ENCODE results near the gene RNF111. TPM values are rescaled to one million over a fixed set of nuclear protein-coding genes. Genes with fewer than 3 reads are reported as not detected.

The RNF111 gene
- total and polyA plus RNA-seq, 9 of the 15 experiments (the other 6 are each of a cell fraction or from before 2014, with no cell fraction given), result 7.9 to 26.0 (median 14.4) TPM

GRCh38 chr15:59104912-59105732 lies 117.7 kb downstream of the RNF111 start, which contains the start of gene CCNB2 (continued):
- TF ChIP-seq SIN3A (IDR thresholded peaks at IDR 0.05; ENCODE audit: borderline replicate concordance in 2 of 2, control insufficient read depth in 1 of 2, low read depth in 2 of 2, low read length in 2 of 2) (peak; percentile 73 to 88; a peak in 3 of 4 replicates), SUPT5H (IDR thresholded peaks at IDR 0.05) (peak; percentile 96), KHSRP (IDR thresholded peaks at IDR 0.05) (no peak), POLR2A (conservative IDR thresholded peaks at IDR 0.05) (peak; percentile 96), ZC3H4 (CRISPR knock-in tag; IDR thresholded peaks at IDR 0.05; ENCODE audit: borderline replicate concordance) (peak; percentile 92), NEUROD1 (IDR thresholded peaks at IDR 0.05; ENCODE audit: borderline replicate concordance, low read depth, low read length, partially characterized antibody) (peak; percentile 55), HDAC2 (IDR thresholded peaks at IDR 0.05) (peak; percentile 41; the same call in 1 of the 2 replicates), ZFP30 (CRISPR knock-in tag; IDR thresholded peaks at IDR 0.05; ENCODE audit: borderline replicate concordance) (no peak), ZFX (CRISPR knock-in tag; IDR thresholded peaks at IDR 0.05) (peak; percentile 91), SMARCE1 (IDR thresholded peaks at IDR 0.05) (peak; percentile 27; the same call in 1 of the 2 replicates), PCBP1 (IDR thresholded peaks at IDR 0.05; ENCODE audit: low read depth, low read length, poor library complexity, severe bottlenecking) (peak; percentile 92), RBM25 (IDR thresholded peaks at IDR 0.05; ENCODE audit: low read depth, low read length, severe bottlenecking) (peak; percentile 85), USF2 (CRISPR knock-in tag; IDR thresholded peaks at IDR 0.05) (peak; percentile 67), CREB1 (IDR thresholded peaks at IDR 0.05) (no peak; the same call in none of the 2 replicates), CREB1 (CRISPR knock-in tag; IDR thresholded peaks at IDR 0.05) (peak; percentile 56; the same call in 1 of the 2 replicates), HNRNPLL (IDR thresholded peaks at IDR 0.05; ENCODE audit: low read depth, low read length, poor library complexity, severe bottlenecking) (peak; percentile 86), ZBTB26 (CRISPR knock-in tag; IDR thresholded peaks at IDR 0.05) (0 out of 2 replicates have a peak, but pooled peaks have one; percentile 31), ARID2 (IDR thresholded peaks at IDR 0.05) (no peak), TCF7 (IDR thresholded peaks at IDR 0.05; ENCODE audit: borderline replicate concordance) (no peak), ZNF57 (CRISPR knock-in tag; IDR thresholded peaks at IDR 0.05) (no peak)

All from K562 (cell line).